GM12864 (cell line): ENCODE results near the gene HECW1.

ENCODE experiments used
- DNase-seq: peaks from one replicate; pipeline ENCODE4 v3.0.0-alpha.2; 2011; ENCODE audit warnings: low read depth
- H3K4me3 ChIP-seq: 2 replicates; pipeline ENCODE4 v1.5.1; 2011; ENCODE audit warnings: mild to moderate bottlenecking, low read depth, low read length, control low read depth
- CTCF ChIP-seq: IDR thresholded peaks from 2 replicates; pipeline ENCODE4 v1.5.1; 2011; ENCODE audit warnings: low read depth, mild to moderate bottlenecking, moderate library complexity, low read length, control low read depth, inconsistent platforms; ENCODE audit errors: missing control alignments

Gene HECW1

DNA sequence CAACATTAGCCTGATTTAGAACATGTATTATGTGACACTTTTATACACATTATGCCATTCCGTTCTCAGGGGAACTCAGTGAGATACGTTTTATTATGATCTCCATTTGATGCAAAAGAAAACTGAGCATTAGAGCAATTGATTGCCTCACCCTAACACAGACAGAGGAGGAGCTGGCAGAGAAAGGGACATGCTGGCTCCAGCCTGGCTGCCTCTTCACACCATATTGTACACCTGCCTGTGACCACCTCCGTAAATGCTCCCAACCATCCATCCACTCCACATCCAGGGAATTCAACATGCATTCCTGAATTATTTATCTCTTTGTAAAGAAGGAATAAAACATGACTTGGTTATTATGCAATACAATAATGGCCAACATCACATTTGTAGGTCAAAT lies 275.5 kb downstream of the HECW1 start:
- no peak for TF ChIP-seq CTCF
- no peak for DNase-seq
- H3K4me3 ChIP-seq, result no peak overlapping the region

DNA sequence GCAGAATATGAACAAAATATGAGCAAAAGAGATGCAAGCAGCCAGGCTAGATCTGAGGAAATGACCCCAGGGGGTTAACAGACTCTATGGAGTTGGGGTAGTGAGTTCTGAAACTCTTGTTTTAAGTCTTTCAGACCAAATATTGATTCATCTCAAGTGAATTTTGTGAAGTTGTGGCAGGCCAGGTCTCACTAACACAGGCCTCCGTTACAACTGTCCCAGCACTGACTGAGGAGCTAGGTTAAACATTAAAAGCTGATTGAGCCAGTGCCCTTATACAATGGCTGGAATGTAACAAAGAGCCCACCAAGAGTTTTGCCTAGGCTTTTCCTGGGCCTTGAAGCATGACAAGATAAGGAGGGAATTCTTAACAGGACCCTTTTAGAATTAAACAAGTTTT lies 278.1 kb downstream of the HECW1 start:
- DNase-seq, result no peak
- TF ChIP-seq CTCF, result no peak
- no peak overlapping the region for H3K4me3 ChIP-seq

DNA sequence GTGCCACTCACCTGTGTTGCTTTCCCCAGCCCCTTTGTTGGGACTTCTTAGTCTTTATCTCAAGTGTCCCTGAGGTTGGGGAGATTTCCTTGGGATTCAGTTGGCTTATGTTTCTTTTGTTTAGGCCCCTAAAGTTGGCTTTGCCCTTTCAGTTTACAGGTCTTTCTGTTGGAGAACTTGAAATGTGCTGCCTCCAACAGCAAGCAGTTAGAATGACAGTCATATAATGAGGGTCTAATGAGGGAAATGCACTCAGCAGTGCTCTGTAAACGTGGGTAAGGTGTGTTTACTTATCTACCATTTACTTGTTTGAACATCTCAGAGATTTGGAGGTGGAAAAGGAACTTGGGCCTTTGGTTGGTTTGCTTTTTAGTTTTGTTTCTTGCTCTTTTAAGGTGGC lies 279.1 kb downstream of the HECW1 start:
- no peak overlapping the region for H3K4me3 ChIP-seq
- no peak for TF ChIP-seq CTCF
- no peak for DNase-seq

GRCh38 chr7:43392638-43393330 lies 280.3 kb downstream of the HECW1 start:
- DNase-seq, result no peak
- no peak for TF ChIP-seq CTCF
- H3K4me3 ChIP-seq, result no peak overlapping the region

GRCh38 chr7:43394441-43395130 lies 282.1 kb downstream of the HECW1 start:
- TF ChIP-seq CTCF, result no peak
- DNase-seq, result no peak
- H3K4me3 ChIP-seq, result no peak overlapping the region

DNA sequence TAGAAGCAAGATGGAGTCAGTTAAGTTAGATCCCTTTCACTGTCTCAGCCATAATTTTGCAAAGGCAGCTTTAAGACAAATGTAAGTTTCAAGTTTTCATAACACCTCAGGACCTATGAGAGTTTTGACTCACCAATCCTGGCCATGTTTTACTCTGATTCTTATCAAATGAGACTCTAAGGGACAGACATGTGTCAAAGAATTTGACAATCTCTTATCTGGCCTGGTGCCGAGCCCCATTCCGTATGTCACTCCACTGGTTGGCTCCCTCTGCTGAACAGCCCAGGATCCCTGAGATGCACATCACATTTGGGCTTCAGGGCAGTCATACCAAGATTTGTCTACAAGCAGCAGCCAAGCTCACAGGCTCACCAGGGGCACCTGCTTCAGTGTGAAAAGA lies 282.9 kb downstream of the HECW1 start:
- TF ChIP-seq CTCF, result no peak
- DNase-seq, result no peak
- no peak overlapping the region for H3K4me3 ChIP-seq
